OCI-LY7 (cell line): ENCODE results near the gene FAM3B.

Experiments used
- EZH2phosphoT487 ChIP-seq: fragments of 200-600 bp; sonication (generic); IDR thresholded peaks from 2 replicates; pipeline ENCODE4 v1.6.1; 2018; ENCODE audit warnings: low read depth, borderline replicate concordance, mild to moderate bottlenecking, mixed run types, antibody characterized with exemption, low read length, moderate library complexity, mixed read lengths
- TF ChIP-seq, protein P1 (sequence below): fragments of 200-600 bp; sonication (generic); conservative IDR thresholded peaks from 2 replicates; pipeline ENCODE4 v1.5.1; 2014; ENCODE audit warnings: mild to moderate bottlenecking, antibody characterized with exemption, low read length, moderate library complexity, mixed read lengths

DNA sequence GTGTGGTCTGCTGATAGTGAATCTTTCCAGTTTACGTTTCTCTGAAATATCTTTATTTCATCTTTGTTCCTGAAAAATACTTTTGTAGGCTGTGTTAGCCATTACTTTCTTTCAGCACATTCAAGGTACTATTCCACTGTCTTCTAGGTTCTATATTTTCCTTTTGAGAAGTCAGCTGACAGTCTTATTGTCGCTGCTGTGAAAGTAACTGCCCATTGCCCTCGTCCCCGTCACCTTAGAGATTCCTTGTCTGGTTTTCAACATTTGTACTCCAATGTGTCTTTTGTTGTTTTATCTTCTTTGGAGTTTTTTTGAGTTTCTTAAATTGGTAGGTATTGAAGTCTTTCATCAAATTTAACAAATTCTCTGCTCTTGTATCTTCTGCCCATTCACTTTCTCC, 25.4 kb downstream of the FAM3B start:
- TF ChIP-seq, protein P1, sequence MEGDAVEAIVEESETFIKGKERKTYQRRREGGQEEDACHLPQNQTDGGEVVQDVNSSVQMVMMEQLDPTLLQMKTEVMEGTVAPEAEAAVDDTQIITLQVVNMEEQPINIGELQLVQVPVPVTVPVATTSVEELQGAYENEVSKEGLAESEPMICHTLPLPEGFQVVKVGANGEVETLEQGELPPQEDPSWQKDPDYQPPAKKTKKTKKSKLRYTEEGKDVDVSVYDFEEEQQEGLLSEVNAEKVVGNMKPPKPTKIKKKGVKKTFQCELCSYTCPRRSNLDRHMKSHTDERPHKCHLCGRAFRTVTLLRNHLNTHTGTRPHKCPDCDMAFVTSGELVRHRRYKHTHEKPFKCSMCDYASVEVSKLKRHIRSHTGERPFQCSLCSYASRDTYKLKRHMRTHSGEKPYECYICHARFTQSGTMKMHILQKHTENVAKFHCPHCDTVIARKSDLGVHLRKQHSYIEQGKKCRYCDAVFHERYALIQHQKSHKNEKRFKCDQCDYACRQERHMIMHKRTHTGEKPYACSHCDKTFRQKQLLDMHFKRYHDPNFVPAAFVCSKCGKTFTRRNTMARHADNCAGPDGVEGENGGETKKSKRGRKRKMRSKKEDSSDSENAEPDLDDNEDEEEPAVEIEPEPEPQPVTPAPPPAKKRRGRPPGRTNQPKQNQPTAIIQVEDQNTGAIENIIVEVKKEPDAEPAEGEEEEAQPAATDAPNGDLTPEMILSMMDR, result no peak
- no peak for TF ChIP-seq EZH2phosphoT487
